HG03460 (cell line): ENCODE data around the gene SCGB1C2.
"Not testable (repeated sequence)": the region's sequence is repeated elsewhere in the genome, so short reads cannot be mapped to it uniquely, and the experiment has no call there.

Source experiments
- ATAC-seq: cut with Tn5 transposase; IDR thresholded peaks from one replicate; pipeline ENCODE4 v1.9.1; 2021; ENCODE audit not compliant: unreplicated experiment

The SCGB1C2 gene

DNA sequence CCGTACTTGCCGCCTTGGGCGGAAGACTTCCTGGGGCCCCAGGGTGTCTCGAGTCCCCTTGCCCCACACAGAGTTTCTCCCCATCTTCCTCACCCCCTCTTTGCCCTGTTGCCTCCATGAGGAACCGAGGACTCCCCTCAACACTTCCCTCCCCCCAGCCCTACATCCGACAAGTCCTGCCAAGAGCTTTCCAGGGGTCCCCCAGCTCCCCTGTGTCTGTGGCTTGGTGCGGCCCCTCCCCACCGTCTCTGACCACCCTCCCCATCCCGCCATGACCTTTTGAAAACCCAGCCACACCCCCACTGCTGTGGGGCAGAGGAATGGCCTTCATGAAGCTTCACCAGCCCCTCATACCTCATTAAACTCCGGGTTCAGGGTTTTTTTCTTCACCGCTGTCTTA lies 11.4 kb downstream of the SCGB1C2 start:
- no peak for ATAC-seq

GRCh38 chr17:149231-149630 lies 11.9 kb downstream of the SCGB1C2 start:
- ATAC-seq, result no peak

DNA sequence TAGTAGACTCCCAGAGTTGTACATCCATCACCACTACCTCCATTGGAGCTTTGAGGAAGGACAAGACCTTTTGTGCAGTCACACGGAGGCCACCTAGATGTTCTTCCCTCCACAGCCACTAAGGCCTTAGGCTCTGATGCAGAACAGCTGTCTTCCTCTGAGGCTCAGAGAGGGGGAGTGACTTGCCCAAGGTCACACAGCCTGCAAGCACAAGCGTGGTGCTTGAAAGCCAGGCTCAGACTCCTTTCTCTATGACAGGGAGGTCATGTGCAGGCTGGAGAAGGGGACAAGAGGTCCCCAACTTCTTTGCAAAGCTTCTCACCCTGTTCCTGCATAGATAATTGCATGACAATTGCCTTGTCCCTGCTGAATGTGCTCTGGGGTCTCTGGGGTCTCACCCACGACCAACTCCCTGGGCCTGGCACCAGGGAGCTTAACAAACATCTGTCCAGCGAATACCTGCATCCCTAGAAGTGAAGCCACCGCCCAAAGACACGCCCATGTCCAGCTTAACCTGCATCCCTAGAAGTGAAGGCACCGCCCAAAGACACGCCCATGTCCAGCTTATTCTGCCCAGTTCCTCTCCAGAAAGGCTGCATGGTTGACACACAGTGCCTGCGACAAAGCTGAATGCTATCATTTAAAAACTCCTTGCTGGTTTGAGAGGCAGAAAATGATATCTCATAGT lies 12.7 kb downstream of the SCGB1C2 start:
- no peak for ATAC-seq

DNA sequence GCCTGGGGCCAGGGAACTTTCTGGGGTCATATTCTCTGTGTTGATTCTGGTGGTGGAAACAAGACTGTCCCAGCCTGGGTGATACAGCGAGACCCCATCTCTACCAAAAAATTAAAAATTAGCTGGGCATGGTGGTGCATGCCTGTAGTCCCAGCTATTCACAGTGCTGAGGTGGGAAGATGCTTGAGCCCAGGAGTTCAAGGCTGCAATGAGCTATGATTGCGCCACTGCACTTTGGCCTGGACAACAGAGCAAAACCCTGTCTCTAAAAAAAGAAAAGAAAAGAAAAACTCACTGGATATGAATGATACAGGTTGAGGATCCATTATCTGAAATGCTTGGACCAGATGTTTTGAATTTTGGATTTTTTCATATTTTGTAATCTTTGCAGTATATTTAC lies 13.6 kb downstream of the SCGB1C2 start:
- ATAC-seq, result no peak

- no peak for ATAC-seq
Measured at GRCh38 chr17:151886-152859, 14.8 kb downstream of the SCGB1C2 start.

DNA sequence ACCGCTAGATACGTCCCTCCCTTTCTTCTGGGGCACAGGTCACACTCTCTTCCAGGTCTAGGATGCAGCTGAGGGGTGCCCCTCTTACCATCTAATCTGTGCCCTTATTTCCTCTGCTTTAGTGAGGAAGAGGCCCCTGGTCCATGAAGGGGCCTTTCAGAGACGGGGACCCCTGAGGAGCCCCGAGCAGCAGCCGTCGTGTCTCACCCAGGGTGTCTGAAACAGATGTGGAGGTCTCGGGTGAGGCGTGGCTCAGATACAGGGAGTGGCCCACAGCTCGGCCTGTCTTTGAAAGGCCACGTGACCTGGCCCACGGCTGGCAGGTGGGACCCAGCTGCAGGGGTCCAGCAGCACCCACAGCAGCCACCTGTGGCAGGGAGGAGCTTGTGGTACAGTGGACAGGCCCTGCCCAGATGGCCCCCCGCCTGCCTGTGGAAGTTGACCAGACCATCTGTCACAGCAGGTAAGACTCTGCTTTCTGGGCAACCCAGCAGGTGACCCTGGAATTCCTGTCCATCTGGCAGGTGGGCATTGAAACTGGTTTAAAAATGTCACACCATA lies 15.6 kb downstream of the SCGB1C2 start:
- no peak for ATAC-seq

GRCh38 chr17:153851-154250 lies 16.5 kb downstream of the SCGB1C2 start:
- ATAC-seq, result no peak

DNA sequence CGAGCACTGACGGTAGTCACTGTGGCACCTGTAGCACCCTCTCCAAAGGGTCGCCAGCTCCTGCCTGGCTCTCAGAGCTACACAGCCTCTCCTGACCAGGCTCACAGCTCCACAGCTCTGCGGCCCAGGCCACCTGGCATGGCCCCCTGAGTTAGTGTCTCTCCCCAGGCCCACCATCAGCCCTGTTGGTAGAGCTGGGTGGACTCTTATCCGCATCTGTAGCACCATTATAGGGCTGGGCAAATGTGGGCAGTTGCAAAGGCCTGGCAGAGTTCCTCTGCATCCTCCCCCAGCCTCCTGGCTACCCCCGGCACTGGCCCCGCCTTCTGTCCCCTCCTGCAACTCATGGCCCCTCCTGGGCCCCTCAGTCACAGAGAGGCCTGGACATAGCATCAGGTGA lies 18.2 kb downstream of the SCGB1C2 start:
- no peak for ATAC-seq

DNA sequence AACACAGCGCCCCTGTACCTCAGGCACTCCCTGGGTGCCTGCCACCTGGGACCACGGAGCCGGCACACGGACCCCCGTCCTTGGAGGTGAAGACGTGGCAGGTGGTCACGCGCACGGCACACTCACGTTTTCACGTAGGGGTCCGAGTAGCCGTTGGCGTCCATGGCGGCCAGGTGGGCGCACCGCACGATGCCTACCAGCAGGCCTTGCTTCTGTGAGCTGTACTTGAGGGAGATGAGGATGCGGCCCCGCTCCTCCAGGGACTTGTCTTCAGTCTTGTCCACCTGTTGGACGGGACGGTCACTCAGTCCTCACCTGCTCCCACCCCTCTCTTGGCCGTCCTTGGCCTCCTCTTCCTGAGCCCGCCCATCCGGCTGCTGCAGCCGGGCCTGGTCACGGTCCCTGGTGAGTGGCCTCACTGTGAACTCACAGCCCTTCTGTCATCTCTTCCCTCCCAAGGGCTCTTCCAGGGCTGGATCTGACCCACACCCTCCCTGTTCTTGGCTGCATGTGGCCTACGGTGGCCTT lies 18.8 kb downstream of the SCGB1C2 start:
- ATAC-seq, result no peak

DNA sequence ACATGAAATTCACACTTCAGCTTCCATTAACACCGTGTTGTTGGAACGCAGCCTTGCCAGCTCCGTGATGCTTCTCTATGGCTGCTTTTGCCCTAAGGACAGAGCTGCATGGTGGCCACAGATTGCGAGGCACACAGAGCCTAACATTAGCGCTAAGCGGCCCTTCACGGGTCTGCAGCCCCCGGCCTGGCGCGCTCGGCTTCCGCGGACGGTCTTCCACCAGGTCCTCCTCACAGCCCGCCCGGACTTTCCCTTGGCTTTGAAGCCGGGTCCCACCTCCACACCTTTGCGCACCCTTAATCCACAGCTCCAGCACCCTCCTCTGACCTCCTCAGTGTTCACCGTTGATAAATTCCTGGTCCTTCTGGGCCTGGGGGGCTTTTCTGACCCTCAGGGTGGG lies 19.6 kb downstream of the SCGB1C2 start:
- no peak for ATAC-seq

DNA sequence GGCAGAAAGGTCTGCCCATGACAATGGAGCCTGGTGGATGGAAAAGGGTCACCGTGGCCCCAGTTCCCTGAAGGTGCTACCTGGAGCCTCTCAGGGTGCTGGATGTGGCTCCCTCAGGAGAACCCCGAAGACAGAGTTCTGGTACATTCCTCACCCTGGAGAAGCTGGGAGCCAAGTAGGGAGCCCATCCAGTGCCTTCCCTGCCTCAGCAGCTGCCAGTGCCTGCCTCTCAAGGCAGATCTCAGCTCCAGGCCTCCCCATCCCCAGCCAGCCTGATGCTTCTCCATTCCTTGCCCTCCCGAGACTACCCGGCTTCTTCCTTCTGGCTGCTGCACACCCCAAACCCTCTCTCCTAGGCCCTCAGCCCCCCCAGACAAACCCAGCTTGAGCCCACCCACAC lies 20.5 kb downstream of the SCGB1C2 start:
- ATAC-seq, result no peak

DNA sequence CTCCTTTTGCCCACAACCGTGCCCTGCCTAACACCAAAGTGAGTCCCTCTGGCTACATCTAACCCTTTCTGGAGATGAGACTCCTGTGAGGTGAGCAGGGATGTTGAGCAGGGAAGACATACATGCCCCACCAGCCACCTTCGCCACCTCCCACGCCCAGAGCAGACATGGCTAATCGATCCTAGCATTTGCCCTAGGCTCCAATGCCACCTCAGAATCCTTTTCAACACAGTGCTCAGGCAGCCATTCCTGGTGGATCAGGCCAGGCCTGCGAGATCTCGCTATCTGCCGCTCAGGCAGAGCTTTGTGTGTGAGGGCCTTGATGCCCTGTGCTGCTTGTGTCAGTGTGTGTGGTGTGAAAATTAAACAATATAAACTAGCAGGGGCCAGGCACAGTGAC lies 21.0 kb downstream of the SCGB1C2 start:
- ATAC-seq, result no peak

DNA sequence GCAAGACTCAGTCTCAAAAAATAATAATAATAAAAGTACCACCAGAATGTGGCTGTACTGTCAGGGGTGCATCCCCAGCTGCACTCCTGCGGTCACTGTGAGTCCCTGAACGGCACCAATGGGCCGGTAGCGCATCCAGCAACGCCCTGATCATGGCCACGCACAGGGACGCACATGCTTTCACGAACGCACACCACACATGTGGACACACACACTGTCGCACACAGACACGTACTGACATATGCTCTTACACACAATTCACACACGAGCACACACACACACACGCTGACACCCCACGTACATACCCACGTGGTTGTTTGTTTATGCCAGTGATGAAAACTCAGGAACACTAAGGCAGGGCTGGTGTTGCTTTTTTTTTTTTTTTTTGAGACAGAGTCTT lies 22.2 kb downstream of the SCGB1C2 start:
- no peak for ATAC-seq

DNA sequence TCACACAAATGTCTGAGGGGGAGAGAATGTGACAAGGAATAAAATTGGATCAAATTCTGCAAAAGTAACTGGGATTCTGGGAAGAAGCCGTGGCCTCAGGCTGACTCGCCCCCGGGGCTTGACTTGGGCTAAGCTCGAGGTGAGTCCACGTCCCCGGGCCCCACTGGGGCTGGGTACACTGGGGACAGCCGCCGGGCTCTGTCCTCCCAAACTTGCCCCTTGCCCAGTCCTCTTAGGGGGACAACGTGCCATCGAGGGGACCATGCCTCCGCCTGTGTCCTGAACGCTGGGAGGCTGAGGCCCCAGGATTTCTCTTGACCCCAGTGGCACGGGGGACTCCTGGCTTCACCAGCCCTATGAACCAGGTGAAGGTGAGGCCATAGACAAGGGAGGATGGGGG lies 23.0 kb downstream of the SCGB1C2 start:
- ATAC-seq, result no peak

DNA sequence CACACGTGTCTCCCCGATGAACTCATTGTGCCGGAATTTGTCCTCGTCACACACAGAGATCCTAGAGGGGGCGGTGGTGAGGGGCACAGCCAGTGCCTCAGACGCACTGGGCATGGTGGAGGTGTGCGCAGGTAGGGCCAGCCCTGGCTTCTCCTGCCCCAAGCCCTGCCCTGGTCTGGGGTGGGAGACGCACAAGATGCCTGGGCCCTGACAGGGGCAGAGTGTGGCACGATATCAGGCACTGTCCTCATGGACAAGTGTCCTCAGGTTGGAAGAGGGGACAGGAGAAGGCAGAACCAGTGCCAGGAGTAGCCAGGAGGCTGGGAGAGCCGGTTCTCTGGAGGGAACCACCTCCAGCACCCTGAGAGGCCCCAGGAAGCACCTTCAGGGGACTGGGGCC lies 24.1 kb downstream of the SCGB1C2 start:
- ATAC-seq, result no peak

- no peak for ATAC-seq
Measured at GRCh38 chr17:162689-163088, 25.3 kb downstream of the SCGB1C2 start.

DNA sequence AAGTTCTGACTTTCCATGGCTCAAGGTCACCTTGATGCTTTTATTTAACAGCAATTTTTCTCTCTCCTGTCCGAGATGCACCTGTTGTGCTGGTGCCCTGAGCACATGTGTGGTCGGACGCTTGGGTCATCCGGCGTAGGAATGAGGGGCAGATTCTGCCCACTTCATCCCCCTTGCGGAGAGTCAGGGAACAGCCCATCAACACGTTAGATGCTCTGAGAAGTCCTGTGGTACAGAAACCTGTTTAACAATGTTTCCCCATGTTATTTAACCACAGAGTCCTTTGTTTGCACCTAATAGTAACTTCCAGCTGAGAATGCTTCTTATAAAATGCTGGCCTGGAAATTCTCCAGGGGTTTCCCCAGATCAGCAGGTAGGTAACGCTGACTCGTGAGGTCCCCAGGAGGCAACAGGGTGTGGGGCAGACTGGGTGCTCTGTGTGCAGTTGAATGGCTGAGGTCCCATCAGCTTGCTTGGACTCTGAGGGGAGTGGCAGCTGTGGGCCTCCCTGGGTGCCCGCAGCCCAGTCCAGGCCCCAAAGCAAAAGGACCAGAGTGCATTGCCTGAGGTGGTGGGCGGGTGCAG lies 26.2 kb downstream of the SCGB1C2 start:
- ATAC-seq, result no peak

DNA sequence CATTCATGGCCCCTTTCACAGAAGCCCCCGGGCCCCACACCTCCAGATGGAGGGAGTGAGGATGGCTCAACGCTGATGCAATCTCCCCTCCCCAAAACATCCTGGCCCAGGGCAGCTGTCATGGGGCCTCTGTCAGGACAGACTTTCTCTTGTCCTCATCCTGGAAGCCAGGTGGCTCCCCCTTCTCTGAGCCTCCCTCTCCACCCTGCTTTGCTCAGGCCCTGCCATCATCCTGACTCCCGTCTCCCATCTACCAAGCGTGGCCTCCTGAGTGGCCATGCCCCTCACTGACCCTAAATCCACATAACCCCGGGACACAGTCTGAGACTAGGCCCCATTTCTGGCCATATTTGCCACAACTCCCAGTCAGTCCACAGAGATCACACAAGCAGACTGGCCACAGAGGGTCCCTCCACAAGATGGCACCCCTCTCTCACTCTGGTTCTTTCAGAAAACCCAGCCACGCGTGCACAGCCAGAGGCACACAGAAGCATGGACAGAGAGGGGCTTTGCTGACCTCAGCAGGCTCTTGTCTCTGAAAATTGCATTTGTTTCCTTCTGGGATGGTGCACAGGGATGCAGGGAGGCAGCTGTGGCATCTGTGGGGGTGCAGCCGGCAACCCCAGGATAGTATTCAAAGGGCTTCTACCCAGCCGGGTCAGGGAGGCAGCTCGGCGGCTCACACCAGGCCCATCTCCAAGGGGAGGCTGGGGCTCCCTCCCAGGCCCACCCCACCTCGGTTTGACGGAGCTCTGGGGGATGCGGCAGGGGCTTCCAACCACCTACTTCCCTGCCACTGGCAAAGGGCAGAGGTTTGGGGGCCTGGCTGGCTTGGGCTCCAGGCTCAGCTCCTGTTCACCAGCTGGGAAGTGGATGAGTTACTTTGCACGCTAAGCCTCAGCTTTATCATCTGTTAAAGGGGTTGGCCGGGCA lies 27.2 kb downstream of the SCGB1C2 start:
- no peak for ATAC-seq

- ATAC-seq, result no peak
Measured at GRCh38 chr17:165939-166338, 28.6 kb downstream of the SCGB1C2 start.

GRCh38 chr17:168614-169013 lies 31.2 kb downstream of the SCGB1C2 start:
- ATAC-seq, result not testable (repeated sequence)
